K562 (cell line): Measurements from ENCODE around the gene FCRL6. TPM values are rescaled to one million over a fixed set of nuclear protein-coding genes. Genes with fewer than 3 reads are reported as not detected.

ENCODE experiments used
- FOS ChIP-seq: IDR thresholded peaks from 3 replicates; pipeline ENCODE4 v1.6.1; 2011; ENCODE audit not compliant: insufficient read length; ENCODE audit errors: extremely low read depth
- FOXA1 ChIP-seq: fragments of 450-650 bp; IDR thresholded peaks from 2 replicates; pipeline ENCODE4 v1.6.1; 2016; ENCODE audit warnings: mild to moderate bottlenecking, borderline replicate concordance
- FOXA3 ChIP-seq, 2 experiments: fragments of 450-650 bp in 1 of 2; sonication (generic) in 1 of 2; formaldehyde crosslinking; IDR thresholded peaks in 1 of 2; conservative IDR thresholded peaks in 1 of 2; 2 replicates each; pipeline versions ENCODE4 v1.4.0 to v1.8.0; 2020 to 2022; ENCODE audit warnings: mild to moderate bottlenecking in 2 of 2, missing genetic modification reagents in 1 of 2
- FUS ChIP-seq: fragments of 200-400 bp; formaldehyde crosslinking; optimal IDR thresholded peaks from 2 replicates; pipeline ENCODE3; 2017; ENCODE audit warnings: low read depth, low read length
- HEY1 ChIP-seq: fragments of 250-450 bp; sonication (Bioruptor Pico); IDR thresholded peaks from 2 replicates; pipeline ENCODE4 v1.5.0; 2020; ENCODE audit warnings: mild to moderate bottlenecking, moderate library complexity, borderline replicate concordance
- KDM5B ChIP-seq: fragments of 200-600 bp; sonication (generic); IDR thresholded peaks from 2 replicates; pipeline ENCODE4 v1.6.1; 2012; ENCODE audit warnings: low read depth, mild to moderate bottlenecking, moderate library complexity, low read length, control low read depth, inconsistent platforms; ENCODE audit not compliant: insufficient replicate concordance
- MTA3 ChIP-seq: fragments of 450-650 bp; formaldehyde crosslinking; IDR thresholded peaks from 2 replicates; pipeline ENCODE4 v1.6.1; 2017; ENCODE audit warnings: mild to moderate bottlenecking, borderline replicate concordance
- PPARD ChIP-seq: fragments of 250-450 bp; sonication (Bioruptor Pico); IDR thresholded peaks from 2 replicates; pipeline ENCODE4 v1.8.0; 2022; ENCODE audit warnings: inconsistent platforms, mild to moderate bottlenecking, moderate library complexity
- SIRT6 ChIP-seq: IDR thresholded peaks from one replicate; pipeline ENCODE4 v1.6.1; 2012; ENCODE audit warnings: low read depth, mild to moderate bottlenecking, control low read depth, inconsistent platforms, low read length, moderate library complexity
- TOE1 ChIP-seq, 2 experiments: fragments of 450-650 bp in 1 of 2; sonication (generic) in 1 of 2; formaldehyde crosslinking in 1 of 2; IDR thresholded peaks; 2 replicates each; pipeline versions ENCODE4 v1.7.1 to v1.8.0; 2016 to 2022; ENCODE audit warnings: borderline replicate concordance in 2 of 2, mild to moderate bottlenecking in 2 of 2, antibody characterized with exemption in 1 of 2, inconsistent platforms in 1 of 2, low read depth in 1 of 2, missing genetic modification reagents in 1 of 2, moderate library complexity in 1 of 2
- ZNF146 ChIP-seq: IDR thresholded peaks from one replicate; pipeline ENCODE4 v1.6.1; 2018; ENCODE audit warnings: missing compliant biosample characterization; ENCODE audit not compliant: unreplicated experiment
- ZNF174 ChIP-seq: fragments of 250-450 bp; sonication (Bioruptor Pico); IDR thresholded peaks from 2 replicates; pipeline ENCODE4 v1.4.0; 2020; ENCODE audit warnings: mild to moderate bottlenecking
- polyA plus RNA-seq, 8 experiments: library from polyadenylated mRNA; depleted of rRNA in 4 of 8; stranded (reverse) in 5 of 8; unstranded in 3 of 8; fragments of >200 nt; fragmentation: Nextera tagmentation in 2 of 8; fragmentation: Illumina TruSeq in 1 of 8; extraction: Ambion mirVana in 2 of 8; extraction: Trizol in 1 of 8; gene quantifications; 2 replicates each; pipeline versions ENCODE4 v1.2.1 to v1.2.3, GENCODE V29; 2011 to 2014; ENCODE audit warnings: inconsistent platforms in 1 of 8, missing spikeins in 1 of 8
- total RNA-seq, 7 experiments: library from RNA; depleted of rRNA in 6 of 7; stranded (reverse); fragments of >200 nt in 6 of 7; fragmentation: Illumina TruSeq in 2 of 7; extraction: Trizol in 2 of 7; gene quantifications; 2 replicates each; pipeline versions ENCODE4 v1.2.1 to v1.2.3, GENCODE V29; 2011 to 2021; ENCODE audit warnings: low replicate concordance in 1 of 7
- TF ChIP-seq, protein P1 (sequence below): sonication (generic); formaldehyde crosslinking; IDR thresholded peaks from 2 replicates; pipeline ENCODE4 v1.9.0; 2022; ENCODE audit warnings: mild to moderate bottlenecking, missing genetic modification reagents
- TF ChIP-seq, protein P2 (sequence below): fragments of 200-600 bp; sonication (generic); IDR thresholded peaks from one replicate; pipeline ENCODE4 v1.6.1; 2012; ENCODE audit warnings: mild to moderate bottlenecking, low read depth, low read length, inconsistent platforms

The FCRL6 gene
- total and polyA plus RNA-seq, 9 of the 15 experiments (the other 6 are each of a cell fraction or from before 2014, with no cell fraction given), result not detected

DNA sequence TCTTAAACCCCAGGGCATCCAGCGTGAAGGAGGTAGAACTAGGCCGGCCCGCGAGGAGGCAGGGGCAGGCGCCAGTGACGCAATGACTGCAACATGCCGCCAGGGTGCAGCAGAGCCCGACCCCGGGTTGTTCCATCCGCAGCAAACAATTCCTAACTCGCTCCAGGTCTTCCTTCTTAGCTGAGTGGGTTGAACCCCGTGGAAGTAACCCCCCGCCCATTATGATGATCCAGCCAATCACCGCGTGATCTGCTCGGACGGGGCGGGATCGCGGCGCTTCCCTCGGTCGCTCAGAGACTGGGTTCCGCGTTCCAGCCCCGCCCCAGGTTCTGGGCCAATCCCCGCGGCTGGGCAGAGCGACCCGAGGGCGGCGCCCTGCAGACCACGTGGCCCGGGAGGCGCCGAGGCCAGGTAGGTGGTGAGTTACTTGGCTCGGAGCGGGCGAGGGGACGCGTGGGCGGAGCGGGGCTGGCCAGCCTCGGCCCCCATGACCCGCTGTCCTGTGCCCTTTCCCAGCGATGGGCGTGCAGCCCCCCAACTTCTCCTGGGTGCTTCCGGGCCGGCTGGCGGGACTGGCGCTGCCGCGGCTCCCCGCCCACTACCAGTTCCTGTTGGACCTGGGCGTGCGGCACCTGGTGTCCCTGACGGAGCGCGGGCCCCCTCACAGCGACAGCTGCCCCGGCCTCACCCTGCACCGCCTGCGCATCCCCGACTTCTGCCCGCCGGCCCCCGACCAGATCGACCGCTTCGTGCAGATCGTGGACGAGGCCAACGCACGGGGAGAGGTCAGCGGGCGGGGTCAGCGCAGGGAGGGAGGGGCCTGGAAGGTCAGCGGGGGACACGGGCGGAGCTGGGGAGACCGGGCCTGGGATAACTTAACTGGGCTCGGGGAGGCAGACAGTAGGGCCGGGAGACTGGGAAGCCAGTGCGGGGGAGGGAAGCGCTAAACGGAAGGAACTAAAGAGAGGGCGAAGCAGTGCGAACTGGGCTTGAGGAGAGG lies 21.3 kb upstream of the FCRL6 start, which contains the start of gene DUSP23 (continued):
- TF ChIP-seq MTA3 (peak; percentile 65; the same call in 1 of the 2 replicates), HEY1 (CRISPR knock-in tag) (no peak), ZNF174 (CRISPR knock-in tag) (no peak), FOXA3 (CRISPR knock-in tag; conservative IDR thresholded peaks at IDR 0.05 in 1 of 2, IDR thresholded peaks at IDR 0.05 in 1 of 2) (0 out of 4 replicates have a peak, but pooled peaks of 1 of the 2 experiments have one; percentile 45), ZNF146 (CRISPR knock-in tag) (no peak), FOXA1 (no peak), TOE1 (IDR thresholded peaks at IDR 0.05; ENCODE audit: borderline replicate concordance) (0 out of 2 replicates have a peak, but pooled peaks have one; percentile 26), TOE1 (CRISPR knock-in tag; IDR thresholded peaks at IDR 0.05; ENCODE audit: borderline replicate concordance, low read depth) (no peak), FUS (no peak), KDM5B (peak; percentile 59), FOS (peak; percentile 29), SIRT6 (no peak), PPARD (CRISPR knock-in tag) (no peak)
- TF ChIP-seq, protein P1, sequence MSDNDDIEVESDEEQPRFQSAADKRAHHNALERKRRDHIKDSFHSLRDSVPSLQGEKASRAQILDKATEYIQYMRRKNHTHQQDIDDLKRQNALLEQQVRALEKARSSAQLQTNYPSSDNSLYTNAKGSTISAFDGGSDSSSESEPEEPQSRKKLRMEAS, result peak; percentile 99
- TF ChIP-seq, protein P2, sequence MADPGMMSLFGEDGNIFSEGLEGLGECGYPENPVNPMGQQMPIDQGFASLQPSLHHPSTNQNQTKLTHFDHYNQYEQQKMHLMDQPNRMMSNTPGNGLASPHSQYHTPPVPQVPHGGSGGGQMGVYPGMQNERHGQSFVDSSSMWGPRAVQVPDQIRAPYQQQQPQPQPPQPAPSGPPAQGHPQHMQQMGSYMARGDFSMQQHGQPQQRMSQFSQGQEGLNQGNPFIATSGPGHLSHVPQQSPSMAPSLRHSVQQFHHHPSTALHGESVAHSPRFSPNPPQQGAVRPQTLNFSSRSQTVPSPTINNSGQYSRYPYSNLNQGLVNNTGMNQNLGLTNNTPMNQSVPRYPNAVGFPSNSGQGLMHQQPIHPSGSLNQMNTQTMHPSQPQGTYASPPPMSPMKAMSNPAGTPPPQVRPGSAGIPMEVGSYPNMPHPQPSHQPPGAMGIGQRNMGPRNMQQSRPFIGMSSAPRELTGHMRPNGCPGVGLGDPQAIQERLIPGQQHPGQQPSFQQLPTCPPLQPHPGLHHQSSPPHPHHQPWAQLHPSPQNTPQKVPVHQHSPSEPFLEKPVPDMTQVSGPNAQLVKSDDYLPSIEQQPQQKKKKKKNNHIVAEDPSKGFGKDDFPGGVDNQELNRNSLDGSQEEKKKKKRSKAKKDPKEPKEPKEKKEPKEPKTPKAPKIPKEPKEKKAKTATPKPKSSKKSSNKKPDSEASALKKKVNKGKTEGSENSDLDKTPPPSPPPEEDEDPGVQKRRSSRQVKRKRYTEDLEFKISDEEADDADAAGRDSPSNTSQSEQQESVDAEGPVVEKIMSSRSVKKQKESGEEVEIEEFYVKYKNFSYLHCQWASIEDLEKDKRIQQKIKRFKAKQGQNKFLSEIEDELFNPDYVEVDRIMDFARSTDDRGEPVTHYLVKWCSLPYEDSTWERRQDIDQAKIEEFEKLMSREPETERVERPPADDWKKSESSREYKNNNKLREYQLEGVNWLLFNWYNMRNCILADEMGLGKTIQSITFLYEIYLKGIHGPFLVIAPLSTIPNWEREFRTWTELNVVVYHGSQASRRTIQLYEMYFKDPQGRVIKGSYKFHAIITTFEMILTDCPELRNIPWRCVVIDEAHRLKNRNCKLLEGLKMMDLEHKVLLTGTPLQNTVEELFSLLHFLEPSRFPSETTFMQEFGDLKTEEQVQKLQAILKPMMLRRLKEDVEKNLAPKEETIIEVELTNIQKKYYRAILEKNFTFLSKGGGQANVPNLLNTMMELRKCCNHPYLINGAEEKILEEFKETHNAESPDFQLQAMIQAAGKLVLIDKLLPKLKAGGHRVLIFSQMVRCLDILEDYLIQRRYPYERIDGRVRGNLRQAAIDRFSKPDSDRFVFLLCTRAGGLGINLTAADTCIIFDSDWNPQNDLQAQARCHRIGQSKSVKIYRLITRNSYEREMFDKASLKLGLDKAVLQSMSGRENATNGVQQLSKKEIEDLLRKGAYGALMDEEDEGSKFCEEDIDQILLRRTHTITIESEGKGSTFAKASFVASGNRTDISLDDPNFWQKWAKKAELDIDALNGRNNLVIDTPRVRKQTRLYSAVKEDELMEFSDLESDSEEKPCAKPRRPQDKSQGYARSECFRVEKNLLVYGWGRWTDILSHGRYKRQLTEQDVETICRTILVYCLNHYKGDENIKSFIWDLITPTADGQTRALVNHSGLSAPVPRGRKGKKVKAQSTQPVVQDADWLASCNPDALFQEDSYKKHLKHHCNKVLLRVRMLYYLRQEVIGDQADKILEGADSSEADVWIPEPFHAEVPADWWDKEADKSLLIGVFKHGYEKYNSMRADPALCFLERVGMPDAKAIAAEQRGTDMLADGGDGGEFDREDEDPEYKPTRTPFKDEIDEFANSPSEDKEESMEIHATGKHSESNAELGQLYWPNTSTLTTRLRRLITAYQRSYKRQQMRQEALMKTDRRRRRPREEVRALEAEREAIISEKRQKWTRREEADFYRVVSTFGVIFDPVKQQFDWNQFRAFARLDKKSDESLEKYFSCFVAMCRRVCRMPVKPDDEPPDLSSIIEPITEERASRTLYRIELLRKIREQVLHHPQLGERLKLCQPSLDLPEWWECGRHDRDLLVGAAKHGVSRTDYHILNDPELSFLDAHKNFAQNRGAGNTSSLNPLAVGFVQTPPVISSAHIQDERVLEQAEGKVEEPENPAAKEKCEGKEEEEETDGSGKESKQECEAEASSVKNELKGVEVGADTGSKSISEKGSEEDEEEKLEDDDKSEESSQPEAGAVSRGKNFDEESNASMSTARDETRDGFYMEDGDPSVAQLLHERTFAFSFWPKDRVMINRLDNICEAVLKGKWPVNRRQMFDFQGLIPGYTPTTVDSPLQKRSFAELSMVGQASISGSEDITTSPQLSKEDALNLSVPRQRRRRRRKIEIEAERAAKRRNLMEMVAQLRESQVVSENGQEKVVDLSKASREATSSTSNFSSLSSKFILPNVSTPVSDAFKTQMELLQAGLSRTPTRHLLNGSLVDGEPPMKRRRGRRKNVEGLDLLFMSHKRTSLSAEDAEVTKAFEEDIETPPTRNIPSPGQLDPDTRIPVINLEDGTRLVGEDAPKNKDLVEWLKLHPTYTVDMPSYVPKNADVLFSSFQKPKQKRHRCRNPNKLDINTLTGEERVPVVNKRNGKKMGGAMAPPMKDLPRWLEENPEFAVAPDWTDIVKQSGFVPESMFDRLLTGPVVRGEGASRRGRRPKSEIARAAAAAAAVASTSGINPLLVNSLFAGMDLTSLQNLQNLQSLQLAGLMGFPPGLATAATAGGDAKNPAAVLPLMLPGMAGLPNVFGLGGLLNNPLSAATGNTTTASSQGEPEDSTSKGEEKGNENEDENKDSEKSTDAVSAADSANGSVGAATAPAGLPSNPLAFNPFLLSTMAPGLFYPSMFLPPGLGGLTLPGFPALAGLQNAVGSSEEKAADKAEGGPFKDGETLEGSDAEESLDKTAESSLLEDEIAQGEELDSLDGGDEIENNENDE, result no peak
